Heart right ventricle (tissue), 16 donors: ENCODE results near the gene ZNF787. TPM values are rescaled to one million over a fixed set of nuclear protein-coding genes. Genes with fewer than 3 reads are reported as not detected.

Experiments used
- ATAC-seq, 8 donors: fragments of 200-7000 bp; cut with Tn5 transposase; one replicate each; pipeline ENCODE4 v1.9.1; 2020; ENCODE audit warnings: mild to moderate bottlenecking in 8 of 8, moderate library complexity in 8 of 8, moderate number of reproducible peaks in 1 of 8
- DNase-seq, 2 donors: peaks; one replicate each; pipeline ENCODE4 v3.0.0-alpha.2; 2020
- H3K27ac ChIP-seq, 10 donors: fragments of 200-600 bp; sonication (generic) in 2 of 10; one replicate each; pipeline versions ENCODE4 v1.5.0 to v1.8.0; 2020 to 2022; ENCODE audit warnings: mild to moderate bottlenecking in 3 of 10
- H3K27me3 ChIP-seq, 7 donors: fragments of 200-600 bp; one replicate each; pipeline ENCODE4 v1.8.0; 2021 to 2022; ENCODE audit warnings: mild to moderate bottlenecking in 2 of 7
- H3K36me3 ChIP-seq, 9 donors: fragments of 200-600 bp; sonication (generic) in 1 of 9; one replicate each; pipeline versions ENCODE4 v1.5.0 to v1.8.0; 2020 to 2022; ENCODE audit warnings: mild to moderate bottlenecking in 2 of 9
- H3K4me1 ChIP-seq, 9 donors: fragments of 200-600 bp; sonication (generic) in 1 of 9; one replicate each; pipeline versions ENCODE4 v1.5.0 to v1.8.0; 2020 to 2022; ENCODE audit warnings: mild to moderate bottlenecking in 4 of 9
- H3K4me3 ChIP-seq, 10 donors: fragments of 200-600 bp; sonication (generic) in 2 of 10; one replicate each; pipeline versions ENCODE4 v1.5.0 to v1.8.0; 2020 to 2022; ENCODE audit warnings: mild to moderate bottlenecking in 7 of 10, moderate library complexity in 2 of 10
- H3K9me3 ChIP-seq, 11 donors: fragments of 200-600 bp in 10 of 11; sonication (generic) in 2 of 11; one replicate each; pipeline versions ENCODE4 v1.5.0 to v1.8.0; 2013 to 2022; ENCODE audit warnings: mild to moderate bottlenecking in 2 of 11, control low read depth in 1 of 11, moderate library complexity in 1 of 11
- CTCF ChIP-seq, 9 donors: fragments of 200-600 bp; sonication (generic) in 2 of 9; IDR thresholded peaks; one replicate each; pipeline versions ENCODE4 v1.5.0 to v1.8.0; 2021 to 2022; ENCODE audit warnings: antibody characterized with exemption in 9 of 9, mild to moderate bottlenecking in 5 of 9, moderate library complexity in 1 of 9
- WGBS, 2 donors: extraction: QIAGEN DNeasy Blood & Tissue Kit; methylation state at CpG; one replicate each; pipeline ENCODE4 v1.1.7; 2013; ENCODE audit warnings: inconsistent platforms in 1 of 2; 5-methylcytosine and 5-hydroxymethylcytosine counted together
- intact Hi-C, 10 donors: fragments of 100-400 bp; cut with DNase I; formaldehyde crosslinking; loops; one replicate each; pipeline versions ENCODE4 v1.11.1 to v1.14.2; 2022
- polyA plus RNA-seq, 2 donors: library from polyadenylated mRNA; stranded (reverse); fragments of 200-250 nt; gene quantifications; one replicate each; pipeline ENCODE4 v1.2.3, GENCODE V29; 2013
- total RNA-seq, 10 donors: library from RNA; stranded (reverse); fragmentation: NEBNext Ultra II Directional in 3 of 10; extraction: Animal tissue kit (Norgen Biotek cat#: 25700) in 3 of 10; gene quantifications; one replicate each; pipeline versions ENCODE4 v1.2.1 to v1.2.4, GENCODE V29; 2021 to 2023
- donor health status: Arrhythmogenic right ventricular cardiomyopathy.
- donor health status: ischemic (EF 13 %, LVEDD 7.1; RV severe dilation, severe dysfunction).
- donor health status: healthy with polysubstance abuse.
- donor health status: DM: no; HTN: yes; CAD: no.
- donor health status: DM: no; HTN: no; CAD: no.
- donor health status: ischemic (EF 25% LVEDD 6.9; RV normal size, moderate dysfunction).
- donor health status: ischemic (EF 25% LVEDD 5.7; RV mildly dilated, moderate dysfunction).
- donor health status: healthy.
- donor health status: DM: yes; HTN: yes; CAD: no.
- donor health status: Ischemic cardiomyopathy.
- donor health status: ischemic (EF 35%, LVEDD 5.7; RV mildly dilated, moderate dysfunction).
- donor health status: nonischemic (EF 11% LVEDD 7.7; RV severe dilation, severe dysfunction).
- donor health status: DM: yes; HTN: yes; CAD: no.
- donor health status: PGD.
- donor health status: ischemic (EF 29% LVEDD 5.4; RV normal size, mild dysfunction).
- donor health status: nonischemic (EF 23%, LVEDD 6.1; RV moderate dilation, normal function).

ZNF787 gene
- total and polyA plus RNA-seq, 12 donors = 18.5 to 47.2 (median 28.4) TPM

- no peak for TF ChIP-seq CTCF (IDR thresholded peaks at IDR 0.05)
- H3K9me3 ChIP-seq = no peaks in the 10 kb centered on the region
- no peaks in the 10 kb centered on the region for H3K36me3 ChIP-seq
- peaks cover 0 to 17% (median 7%) of the 10 kb centered on the region in 9 donors for H3K4me1 ChIP-seq
- H3K4me3 ChIP-seq = no peak overlapping the region
- no peak for DNase-seq
- H3K27me3 ChIP-seq = no peaks in the 10 kb centered on the region
- no peak overlapping the region for H3K27ac ChIP-seq
- WGBS, 2 donors = 81 to 82% methylated on average over 14 of the region's 14 CpGs
- ATAC-seq = no peak
- intact Hi-C loops = no loop called here
Measured at GRCh38 chr19:56133858-56134653, 13.0 kb upstream of the ZNF787 start.

GRCh38 chr19:56132316-56132822 is 11.3 kb upstream of the ZNF787 start:
- Histone ChIP-seq H3K27me3 (no peaks in the 10 kb centered on the region), H3K27ac (peak overlapping the region in 8 of 10 donors; percentile 6 to 68 (median 44)), H3K4me1 (peaks cover 0 to 17% (median 7%) of the 10 kb centered on the region in 9 donors), H3K36me3 (no peaks in the 10 kb centered on the region), H3K9me3 (no peaks in the 10 kb centered on the region), H3K4me3 (no peak overlapping the region)
- TF ChIP-seq CTCF (IDR thresholded peaks at IDR 0.05) = no peak
- peak in 1 of 2 donors; percentile 45 for DNase-seq
- WGBS, 2 donors = 24 to 33% methylated on average over 14 of the region's 14 CpGs
- intact Hi-C loops = no loop called here
- peak; percentile 54 to 85 (median 73) for ATAC-seq

- H3K36me3 ChIP-seq = no peaks in the 10 kb centered on the region
- TF ChIP-seq CTCF (IDR thresholded peaks at IDR 0.05) = no peak
- no peak for DNase-seq
- peaks cover 0 to 17% (median 7%) of the 10 kb centered on the region in 9 donors for H3K4me1 ChIP-seq
- WGBS, 2 donors = 81 to 90% methylated on average over 8 of the region's 8 CpGs
- H3K27me3 ChIP-seq = no peaks in the 10 kb centered on the region
- peak overlapping the region in 3 of 10 donors; percentile 46 to 68 (median 65) for H3K27ac ChIP-seq
- no peak for ATAC-seq
- no peaks in the 10 kb centered on the region for H3K9me3 ChIP-seq
- intact Hi-C loops = no loop called here
- no peak overlapping the region for H3K4me3 ChIP-seq
Measured at GRCh38 chr19:56131651-56132050, 10.6 kb upstream of the ZNF787 start.

GRCh38 chr19:56130006-56130405 is 8.9 kb upstream of the ZNF787 start:
- WGBS, 2 donors = 84 to 88% methylated on average over 7 of the region's 7 CpGs
- ATAC-seq = no peak
- intact Hi-C loops = no loop called here
- H3K36me3 ChIP-seq = no peaks in the 10 kb centered on the region
- H3K27me3 ChIP-seq = no peaks in the 10 kb centered on the region
- no peak for TF ChIP-seq CTCF (IDR thresholded peaks at IDR 0.05)
- no peak overlapping the region for H3K4me3 ChIP-seq
- no peak overlapping the region for H3K27ac ChIP-seq
- H3K4me1 ChIP-seq = peaks cover 0 to 17% (median 7%) of the 10 kb centered on the region in 9 donors
- H3K9me3 ChIP-seq = no peaks in the 10 kb centered on the region
- DNase-seq = no peak
